ENCODE data around the gene ING4. TPM values are rescaled to one million over a fixed set of nuclear protein-coding genes. Genes with fewer than 3 reads are reported as not detected.

The ING4 gene
- total and polyA plus RNA-seq, 2 of the 13 experiments (the other 11 are each of a cell fraction or from before 2014, with no cell fraction given): 14.4 to 32.4 TPM

DNA sequence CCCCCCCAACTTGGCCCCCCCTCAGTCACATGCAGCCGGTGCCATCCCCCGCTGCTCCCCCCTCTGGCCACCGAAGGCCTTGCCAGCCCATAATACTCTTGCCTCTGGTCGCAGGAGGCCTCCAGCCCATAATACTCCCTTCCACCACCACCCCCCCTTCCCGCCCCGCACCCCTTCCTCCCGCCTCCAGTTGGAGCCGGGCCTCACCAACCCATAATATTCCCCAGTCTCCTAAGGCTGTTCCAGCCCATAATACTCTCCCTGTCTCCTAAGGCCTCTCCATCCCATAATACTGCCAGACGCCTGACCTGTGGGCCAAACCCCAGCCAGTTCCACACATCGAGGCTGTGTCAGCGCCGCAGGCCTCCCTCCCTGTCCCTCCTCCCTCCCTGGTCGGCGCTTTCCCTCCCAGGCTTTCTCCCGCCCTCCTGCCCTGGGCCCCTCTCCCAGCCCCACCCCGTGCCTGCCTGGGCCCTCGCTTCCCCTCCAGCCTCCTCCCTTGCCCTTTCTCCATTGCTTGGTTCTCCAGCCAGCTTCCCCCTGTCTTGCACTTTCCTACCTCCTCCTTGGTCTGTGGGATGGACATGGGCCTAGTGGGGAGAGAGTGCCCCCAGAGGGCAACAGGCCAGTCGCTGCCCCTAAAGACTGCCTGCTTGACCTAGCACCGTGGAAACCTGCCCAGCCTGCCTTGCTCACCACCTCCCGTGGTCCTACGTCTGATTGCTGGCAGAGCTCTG, 49.0 kb downstream of the ING4 start (continued):
- TF ChIP-seq, protein P1, sequence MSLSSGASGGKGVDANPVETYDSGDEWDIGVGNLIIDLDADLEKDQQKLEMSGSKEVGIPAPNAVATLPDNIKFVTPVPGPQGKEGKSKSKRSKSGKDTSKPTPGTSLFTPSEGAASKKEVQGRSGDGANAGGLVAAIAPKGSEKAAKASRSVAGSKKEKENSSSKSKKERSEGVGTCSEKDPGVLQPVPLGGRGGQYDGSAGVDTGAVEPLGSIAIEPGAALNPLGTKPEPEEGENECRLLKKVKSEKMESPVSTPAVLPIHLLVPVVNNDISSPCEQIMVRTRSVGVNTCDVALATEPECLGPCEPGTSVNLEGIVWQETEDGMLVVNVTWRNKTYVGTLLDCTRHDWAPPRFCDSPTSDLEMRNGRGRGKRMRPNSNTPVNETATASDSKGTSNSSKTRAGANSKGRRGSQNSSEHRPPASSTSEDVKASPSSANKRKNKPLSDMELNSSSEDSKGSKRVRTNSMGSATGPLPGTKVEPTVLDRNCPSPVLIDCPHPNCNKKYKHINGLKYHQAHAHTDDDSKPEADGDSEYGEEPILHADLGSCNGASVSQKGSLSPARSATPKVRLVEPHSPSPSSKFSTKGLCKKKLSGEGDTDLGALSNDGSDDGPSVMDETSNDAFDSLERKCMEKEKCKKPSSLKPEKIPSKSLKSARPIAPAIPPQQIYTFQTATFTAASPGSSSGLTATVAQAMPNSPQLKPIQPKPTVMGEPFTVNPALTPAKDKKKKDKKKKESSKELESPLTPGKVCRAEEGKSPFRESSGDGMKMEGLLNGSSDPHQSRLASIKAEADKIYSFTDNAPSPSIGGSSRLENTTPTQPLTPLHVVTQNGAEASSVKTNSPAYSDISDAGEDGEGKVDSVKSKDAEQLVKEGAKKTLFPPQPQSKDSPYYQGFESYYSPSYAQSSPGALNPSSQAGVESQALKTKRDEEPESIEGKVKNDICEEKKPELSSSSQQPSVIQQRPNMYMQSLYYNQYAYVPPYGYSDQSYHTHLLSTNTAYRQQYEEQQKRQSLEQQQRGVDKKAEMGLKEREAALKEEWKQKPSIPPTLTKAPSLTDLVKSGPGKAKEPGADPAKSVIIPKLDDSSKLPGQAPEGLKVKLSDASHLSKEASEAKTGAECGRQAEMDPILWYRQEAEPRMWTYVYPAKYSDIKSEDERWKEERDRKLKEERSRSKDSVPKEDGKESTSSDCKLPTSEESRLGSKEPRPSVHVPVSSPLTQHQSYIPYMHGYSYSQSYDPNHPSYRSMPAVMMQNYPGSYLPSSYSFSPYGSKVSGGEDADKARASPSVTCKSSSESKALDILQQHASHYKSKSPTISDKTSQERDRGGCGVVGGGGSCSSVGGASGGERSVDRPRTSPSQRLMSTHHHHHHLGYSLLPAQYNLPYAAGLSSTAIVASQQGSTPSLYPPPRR (CRISPR knock-in tag; IDR thresholded peaks at IDR 0.05; ENCODE audit: borderline replicate concordance): peak; percentile 49; the same call in 1 of the 2 replicates
- TF ChIP-seq, protein P2, sequence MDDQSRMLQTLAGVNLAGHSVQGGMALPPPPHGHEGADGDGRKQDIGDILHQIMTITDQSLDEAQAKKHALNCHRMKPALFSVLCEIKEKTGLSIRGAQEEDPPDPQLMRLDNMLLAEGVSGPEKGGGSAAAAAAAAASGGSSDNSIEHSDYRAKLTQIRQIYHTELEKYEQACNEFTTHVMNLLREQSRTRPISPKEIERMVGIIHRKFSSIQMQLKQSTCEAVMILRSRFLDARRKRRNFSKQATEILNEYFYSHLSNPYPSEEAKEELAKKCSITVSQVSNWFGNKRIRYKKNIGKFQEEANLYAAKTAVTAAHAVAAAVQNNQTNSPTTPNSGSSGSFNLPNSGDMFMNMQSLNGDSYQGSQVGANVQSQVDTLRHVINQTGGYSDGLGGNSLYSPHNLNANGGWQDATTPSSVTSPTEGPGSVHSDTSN (CRISPR knock-in tag; IDR thresholded peaks at IDR 0.05; ENCODE audit: borderline replicate concordance): no peak
- TF ChIP-seq HNRNPLL (IDR thresholded peaks at IDR 0.05; ENCODE audit: low read depth, low read length, poor library complexity, severe bottlenecking): peak; percentile 53
- no peak for TF ChIP-seq ZNF790 (CRISPR knock-in tag; IDR thresholded peaks at IDR 0.05; ENCODE audit: borderline replicate concordance)
- peak; percentile 67 for TF ChIP-seq RBFOX2 (IDR thresholded peaks at IDR 0.05; ENCODE audit: low read depth, low read length)
- TF ChIP-seq, protein P3, sequence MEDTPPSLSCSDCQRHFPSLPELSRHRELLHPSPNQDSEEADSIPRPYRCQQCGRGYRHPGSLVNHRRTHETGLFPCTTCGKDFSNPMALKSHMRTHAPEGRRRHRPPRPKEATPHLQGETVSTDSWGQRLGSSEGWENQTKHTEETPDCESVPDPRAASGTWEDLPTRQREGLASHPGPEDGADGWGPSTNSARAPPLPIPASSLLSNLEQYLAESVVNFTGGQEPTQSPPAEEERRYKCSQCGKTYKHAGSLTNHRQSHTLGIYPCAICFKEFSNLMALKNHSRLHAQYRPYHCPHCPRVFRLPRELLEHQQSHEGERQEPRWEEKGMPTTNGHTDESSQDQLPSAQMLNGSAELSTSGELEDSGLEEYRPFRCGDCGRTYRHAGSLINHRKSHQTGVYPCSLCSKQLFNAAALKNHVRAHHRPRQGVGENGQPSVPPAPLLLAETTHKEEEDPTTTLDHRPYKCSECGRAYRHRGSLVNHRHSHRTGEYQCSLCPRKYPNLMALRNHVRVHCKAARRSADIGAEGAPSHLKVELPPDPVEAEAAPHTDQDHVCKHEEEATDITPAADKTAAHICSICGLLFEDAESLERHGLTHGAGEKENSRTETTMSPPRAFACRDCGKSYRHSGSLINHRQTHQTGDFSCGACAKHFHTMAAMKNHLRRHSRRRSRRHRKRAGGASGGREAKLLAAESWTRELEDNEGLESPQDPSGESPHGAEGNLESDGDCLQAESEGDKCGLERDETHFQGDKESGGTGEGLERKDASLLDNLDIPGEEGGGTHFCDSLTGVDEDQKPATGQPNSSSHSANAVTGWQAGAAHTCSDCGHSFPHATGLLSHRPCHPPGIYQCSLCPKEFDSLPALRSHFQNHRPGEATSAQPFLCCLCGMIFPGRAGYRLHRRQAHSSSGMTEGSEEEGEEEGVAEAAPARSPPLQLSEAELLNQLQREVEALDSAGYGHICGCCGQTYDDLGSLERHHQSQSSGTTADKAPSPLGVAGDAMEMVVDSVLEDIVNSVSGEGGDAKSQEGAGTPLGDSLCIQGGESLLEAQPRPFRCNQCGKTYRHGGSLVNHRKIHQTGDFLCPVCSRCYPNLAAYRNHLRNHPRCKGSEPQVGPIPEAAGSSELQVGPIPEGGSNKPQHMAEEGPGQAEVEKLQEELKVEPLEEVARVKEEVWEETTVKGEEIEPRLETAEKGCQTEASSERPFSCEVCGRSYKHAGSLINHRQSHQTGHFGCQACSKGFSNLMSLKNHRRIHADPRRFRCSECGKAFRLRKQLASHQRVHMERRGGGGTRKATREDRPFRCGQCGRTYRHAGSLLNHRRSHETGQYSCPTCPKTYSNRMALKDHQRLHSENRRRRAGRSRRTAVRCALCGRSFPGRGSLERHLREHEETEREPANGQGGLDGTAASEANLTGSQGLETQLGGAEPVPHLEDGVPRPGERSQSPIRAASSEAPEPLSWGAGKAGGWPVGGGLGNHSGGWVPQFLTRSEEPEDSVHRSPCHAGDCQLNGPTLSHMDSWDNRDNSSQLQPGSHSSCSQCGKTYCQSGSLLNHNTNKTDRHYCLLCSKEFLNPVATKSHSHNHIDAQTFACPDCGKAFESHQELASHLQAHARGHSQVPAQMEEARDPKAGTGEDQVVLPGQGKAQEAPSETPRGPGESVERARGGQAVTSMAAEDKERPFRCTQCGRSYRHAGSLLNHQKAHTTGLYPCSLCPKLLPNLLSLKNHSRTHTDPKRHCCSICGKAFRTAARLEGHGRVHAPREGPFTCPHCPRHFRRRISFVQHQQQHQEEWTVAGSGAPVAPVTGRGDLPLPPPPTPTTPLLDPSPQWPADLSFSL (CRISPR knock-in tag; IDR thresholded peaks at IDR 0.05): no peak
- no peak for TF ChIP-seq ZNF674 (CRISPR knock-in tag; IDR thresholded peaks at IDR 0.05; ENCODE audit: low read depth)
- no peak for TF ChIP-seq ZNF589 (CRISPR knock-in tag; conservative IDR thresholded peaks at IDR 0.05)
- TF ChIP-seq HCFC1 (IDR thresholded peaks at IDR 0.05; ENCODE audit: low read depth, low read length): no peak
- TF ChIP-seq, protein P4, sequence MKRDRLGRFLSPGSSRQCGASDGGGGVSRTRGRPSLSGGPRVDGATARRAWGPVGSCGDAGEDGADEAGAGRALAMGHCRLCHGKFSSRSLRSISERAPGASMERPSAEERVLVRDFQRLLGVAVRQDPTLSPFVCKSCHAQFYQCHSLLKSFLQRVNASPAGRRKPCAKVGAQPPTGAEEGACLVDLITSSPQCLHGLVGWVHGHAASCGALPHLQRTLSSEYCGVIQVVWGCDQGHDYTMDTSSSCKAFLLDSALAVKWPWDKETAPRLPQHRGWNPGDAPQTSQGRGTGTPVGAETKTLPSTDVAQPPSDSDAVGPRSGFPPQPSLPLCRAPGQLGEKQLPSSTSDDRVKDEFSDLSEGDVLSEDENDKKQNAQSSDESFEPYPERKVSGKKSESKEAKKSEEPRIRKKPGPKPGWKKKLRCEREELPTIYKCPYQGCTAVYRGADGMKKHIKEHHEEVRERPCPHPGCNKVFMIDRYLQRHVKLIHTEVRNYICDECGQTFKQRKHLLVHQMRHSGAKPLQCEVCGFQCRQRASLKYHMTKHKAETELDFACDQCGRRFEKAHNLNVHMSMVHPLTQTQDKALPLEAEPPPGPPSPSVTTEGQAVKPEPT (CRISPR knock-in tag; IDR thresholded peaks at IDR 0.05; ENCODE audit: low read depth): no peak
- no peak for TF ChIP-seq ZNF367 (CRISPR knock-in tag; IDR thresholded peaks at IDR 0.05; ENCODE audit: borderline replicate concordance)
- no peak for TF ChIP-seq ZNF460 (CRISPR knock-in tag; IDR thresholded peaks at IDR 0.05; ENCODE audit: borderline replicate concordance)
- TF ChIP-seq SOX5 (CRISPR knock-in tag; IDR thresholded peaks at IDR 0.05; ENCODE audit: borderline replicate concordance): peak; percentile 25; the same call in 1 of the 2 replicates
- no peak for TF ChIP-seq SKI (IDR thresholded peaks at IDR 0.05; ENCODE audit: partially characterized antibody)
